GM23338 (cell line): ENCODE results near the gene TSPOAP1. TPM values are rescaled to one million over a fixed set of nuclear protein-coding genes. Genes with fewer than 3 reads are reported as not detected.

ENCODE experiments used
- ATAC-seq: fragments of 200-7000 bp; cut with Tn5 transposase; 3 replicates; pipeline ENCODE4 v1.9.1; 2020
- DNase-seq: peaks from one replicate; pipeline ENCODE4 v3.0.0-alpha.2; 2015; ENCODE audit warnings: low spot score
- H2AFZ ChIP-seq: fragments of 200-600 bp; sonication (generic); 2 replicates; pipeline ENCODE4 v1.8.0; 2016; ENCODE audit warnings: antibody characterized with exemption, mild to moderate bottlenecking, moderate library complexity
- H3F3A ChIP-seq: fragments of 200-600 bp; sonication (generic); replicated peaks from 2 replicates; pipeline ENCODE4 v1.8.0; 2017; ENCODE audit warnings: antibody characterized with exemption, mixed run types, low read depth
- H3K27ac ChIP-seq: fragments of 200-600 bp; sonication (generic); 2 replicates; pipeline ENCODE4 v1.6.1; 2016; ENCODE audit warnings: low read depth
- H3K27me3 ChIP-seq: fragments of 200-600 bp; sonication (generic); 2 replicates; pipeline ENCODE4 v1.8.0; 2016; ENCODE audit warnings: mild to moderate bottlenecking, mixed run types, moderate library complexity; ENCODE audit not compliant: insufficient read depth
- H3K36me3 ChIP-seq: fragments of 200-600 bp; sonication (generic); 2 replicates; pipeline ENCODE4 v1.8.0; 2016; ENCODE audit warnings: mild to moderate bottlenecking; ENCODE audit not compliant: insufficient read depth
- H3K4me1 ChIP-seq: fragments of 200-600 bp; sonication (generic); 2 replicates; pipeline ENCODE4 v1.8.0; 2016; ENCODE audit warnings: mild to moderate bottlenecking, moderate library complexity; ENCODE audit not compliant: insufficient read depth
- H3K4me2 ChIP-seq: fragments of 200-600 bp; sonication (generic); 2 replicates; pipeline ENCODE4 v1.7.1; 2017; ENCODE audit warnings: mixed run types
- H3K4me3 ChIP-seq: fragments of 200-600 bp; sonication (generic); 2 replicates; pipeline ENCODE4 v1.6.1; 2016; ENCODE audit warnings: mixed run types
- H3K79me2 ChIP-seq: fragments of 200-600 bp; sonication (generic); replicated peaks from 2 replicates; pipeline ENCODE4 v1.8.0; 2017; ENCODE audit warnings: mild to moderate bottlenecking; ENCODE audit not compliant: insufficient read depth
- H3K9me2 ChIP-seq: fragments of 200-600 bp; sonication (generic); 2 replicates; pipeline ENCODE4 v1.8.0; 2017; ENCODE audit not compliant: insufficient read depth
- H4K20me1 ChIP-seq: fragments of 200-600 bp; sonication (generic); replicated peaks from 2 replicates; pipeline ENCODE4 v1.8.0; 2017; ENCODE audit warnings: mild to moderate bottlenecking; ENCODE audit not compliant: insufficient read depth
- H3K27ac Mint-ChIP-seq: 2 replicates; pipeline ENCODE4 v1.8.0; 2020; ENCODE audit warnings: inconsistent platforms, mild to moderate bottlenecking, moderate library complexity, mixed read lengths
- H3K27me3 Mint-ChIP-seq: 3 replicates; pipeline ENCODE4 v1.8.0; 2022; ENCODE audit warnings: low read depth, mild to moderate bottlenecking, moderate library complexity, mixed read lengths, inconsistent platforms; ENCODE audit not compliant: insufficient read depth, poor library complexity
- H3K36me3 Mint-ChIP-seq: 3 replicates; pipeline ENCODE4 v1.8.0; 2021; ENCODE audit warnings: low read depth, mild to moderate bottlenecking, inconsistent platforms, moderate library complexity, mixed read lengths
- H3K4me1 Mint-ChIP-seq: 3 replicates; pipeline ENCODE4 v1.8.0; 2020; ENCODE audit warnings: mild to moderate bottlenecking, inconsistent platforms, mixed read lengths
- H3K4me3 Mint-ChIP-seq: 3 replicates; pipeline ENCODE4 v1.8.0; 2021; ENCODE audit warnings: moderate library complexity, mild to moderate bottlenecking, inconsistent platforms, mixed read lengths
- H3K9me3 Mint-ChIP-seq: 3 replicates; pipeline ENCODE4 v1.8.0; 2020; ENCODE audit warnings: moderate library complexity, mild to moderate bottlenecking, inconsistent platforms, mixed read lengths
- CREB1 ChIP-seq: fragments of 250-450 bp; sonication (Bioruptor Pico); IDR thresholded peaks from 2 replicates; pipeline ENCODE4 v1.5.0; 2020; ENCODE audit warnings: low read depth, mild to moderate bottlenecking, moderate library complexity
- EZH2 ChIP-seq: fragments of 200-600 bp; sonication (generic); IDR thresholded peaks from one replicate; pipeline ENCODE4 v1.8.0; 2017; ENCODE audit warnings: antibody characterized with exemption, mild to moderate bottlenecking, low read depth; ENCODE audit not compliant: unreplicated experiment
- EZH2phosphoT487 ChIP-seq: fragments of 200-600 bp; sonication (generic); IDR thresholded peaks from one replicate; pipeline ENCODE4 v1.8.1; 2018; ENCODE audit warnings: antibody characterized with exemption; ENCODE audit not compliant: unreplicated experiment
- JUNB ChIP-seq: IDR thresholded peaks from one replicate; pipeline ENCODE4 v1.6.1; 2016; ENCODE audit warnings: antibody characterized with exemption; ENCODE audit not compliant: unreplicated experiment
- NANOG ChIP-seq: IDR thresholded peaks from 2 replicates; pipeline ENCODE4 v1.6.1; 2016; ENCODE audit warnings: antibody characterized with exemption, borderline replicate concordance
- POLR2AphosphoS5 ChIP-seq: IDR thresholded peaks from 2 replicates; pipeline ENCODE4 v1.6.1; 2016; ENCODE audit warnings: antibody characterized with exemption, low read depth
- STAT1 ChIP-seq: IDR thresholded peaks from one replicate; pipeline ENCODE4 v1.6.1; 2016; ENCODE audit warnings: antibody characterized with exemption; ENCODE audit not compliant: unreplicated experiment
- ZNF114 ChIP-seq: fragments of 250-450 bp; sonication (Bioruptor Pico); IDR thresholded peaks from 2 replicates; pipeline ENCODE4 v1.5.0; 2020; ENCODE audit warnings: mild to moderate bottlenecking, moderate library complexity
- ZNF331 ChIP-seq: fragments of 250-450 bp; sonication (Bioruptor Pico); IDR thresholded peaks from 2 replicates; pipeline ENCODE4 v1.5.0; 2020; ENCODE audit warnings: low read depth, mild to moderate bottlenecking, moderate library complexity
- polyA plus RNA-seq: library from polyadenylated mRNA; unstranded; fragments of >200 nt; fragmentation: Nextera tagmentation; extraction: Ambion mirVana; gene quantifications from 2 replicates; pipeline ENCODE4 v1.2.1, GENCODE V29; 2016
- total RNA-seq: library from RNA; depleted of rRNA; stranded (reverse); fragments of >200 nt; shearing (Covaris generic); gene quantifications from 2 replicates; pipeline ENCODE4 v1.2.3, GENCODE V29; 2014
- TF ChIP-seq, protein P1 (sequence below): fragments of 250-450 bp; sonication (Bioruptor Pico); IDR thresholded peaks from 2 replicates; pipeline ENCODE4 v1.5.0; 2020; ENCODE audit warnings: mild to moderate bottlenecking, moderate library complexity
- TF ChIP-seq, protein P2 (sequence below): IDR thresholded peaks from one replicate; pipeline ENCODE4 v1.6.1; 2018; ENCODE audit warnings: antibody characterized with exemption; ENCODE audit not compliant: unreplicated experiment
- TF ChIP-seq, protein P3 (sequence below), 2 experiments: fragments of 200-600 bp in 1 of 2; sonication (generic) in 1 of 2; conservative IDR thresholded peaks; 2 replicates each; pipeline versions ENCODE4 v1.5.1 to v1.6.1; 2016 to 2017; ENCODE audit warnings: antibody characterized with exemption in 2 of 2, low read depth in 2 of 2, mild to moderate bottlenecking in 2 of 2, moderate library complexity in 1 of 2
- TF ChIP-seq, protein P4 (sequence below): IDR thresholded peaks from 2 replicates; pipeline ENCODE4 v1.6.1; 2016; ENCODE audit warnings: antibody characterized with exemption

Gene TSPOAP1
- total and polyA plus RNA-seq, 2 experiments from 2014 or later: 7.3 to 11.8 TPM

DNA sequence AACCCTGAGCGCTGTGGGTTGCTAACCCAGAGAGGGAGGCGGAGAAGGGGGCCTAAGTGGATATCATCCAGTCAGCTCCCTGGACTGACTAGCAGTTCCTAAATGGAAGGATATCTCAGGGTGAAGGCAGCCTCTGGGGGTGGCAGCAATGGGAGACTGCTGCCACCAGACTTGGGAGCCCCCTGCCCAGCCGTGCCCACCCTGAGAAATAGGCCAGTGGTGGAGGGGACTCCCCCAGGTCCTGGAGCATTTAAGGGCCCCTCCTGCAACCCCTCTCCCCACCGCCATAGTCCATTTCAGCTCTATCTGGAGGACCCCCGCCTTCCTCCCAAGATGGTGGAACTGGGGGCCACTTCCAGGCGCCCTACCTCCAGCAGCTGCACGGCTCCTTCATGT, 8.4 kb downstream of the TSPOAP1 start:
- no peaks in the 10 kb centered on the region for H4K20me1 ChIP-seq
- H3K27ac Mint-ChIP-seq: no peak overlapping the region
- H3K27ac ChIP-seq: no peak overlapping the region
- no peak overlapping the region for H3K4me3 Mint-ChIP-seq
- H3K36me3 Mint-ChIP-seq: no peaks in the 10 kb centered on the region
- peaks cover 19% of the 10 kb centered on the region for H3K27me3 Mint-ChIP-seq
- peaks cover 11% of the 10 kb centered on the region; the same call in 1 of the 2 replicates for H3K4me1 ChIP-seq
- no peak overlapping the region for H3K4me2 ChIP-seq
- H3K4me1 Mint-ChIP-seq: peaks cover 14% of the 10 kb centered on the region
- H3K4me3 ChIP-seq: no peak overlapping the region
- no peak overlapping the region for H2AFZ ChIP-seq
- peaks cover 19% of the 10 kb centered on the region for H3K27me3 ChIP-seq
- H3K36me3 ChIP-seq: no peaks in the 10 kb centered on the region
- no peak for ATAC-seq
- no peak for DNase-seq
- no peaks in the 10 kb centered on the region for H3K79me2 ChIP-seq
- TF ChIP-seq, protein P1, sequence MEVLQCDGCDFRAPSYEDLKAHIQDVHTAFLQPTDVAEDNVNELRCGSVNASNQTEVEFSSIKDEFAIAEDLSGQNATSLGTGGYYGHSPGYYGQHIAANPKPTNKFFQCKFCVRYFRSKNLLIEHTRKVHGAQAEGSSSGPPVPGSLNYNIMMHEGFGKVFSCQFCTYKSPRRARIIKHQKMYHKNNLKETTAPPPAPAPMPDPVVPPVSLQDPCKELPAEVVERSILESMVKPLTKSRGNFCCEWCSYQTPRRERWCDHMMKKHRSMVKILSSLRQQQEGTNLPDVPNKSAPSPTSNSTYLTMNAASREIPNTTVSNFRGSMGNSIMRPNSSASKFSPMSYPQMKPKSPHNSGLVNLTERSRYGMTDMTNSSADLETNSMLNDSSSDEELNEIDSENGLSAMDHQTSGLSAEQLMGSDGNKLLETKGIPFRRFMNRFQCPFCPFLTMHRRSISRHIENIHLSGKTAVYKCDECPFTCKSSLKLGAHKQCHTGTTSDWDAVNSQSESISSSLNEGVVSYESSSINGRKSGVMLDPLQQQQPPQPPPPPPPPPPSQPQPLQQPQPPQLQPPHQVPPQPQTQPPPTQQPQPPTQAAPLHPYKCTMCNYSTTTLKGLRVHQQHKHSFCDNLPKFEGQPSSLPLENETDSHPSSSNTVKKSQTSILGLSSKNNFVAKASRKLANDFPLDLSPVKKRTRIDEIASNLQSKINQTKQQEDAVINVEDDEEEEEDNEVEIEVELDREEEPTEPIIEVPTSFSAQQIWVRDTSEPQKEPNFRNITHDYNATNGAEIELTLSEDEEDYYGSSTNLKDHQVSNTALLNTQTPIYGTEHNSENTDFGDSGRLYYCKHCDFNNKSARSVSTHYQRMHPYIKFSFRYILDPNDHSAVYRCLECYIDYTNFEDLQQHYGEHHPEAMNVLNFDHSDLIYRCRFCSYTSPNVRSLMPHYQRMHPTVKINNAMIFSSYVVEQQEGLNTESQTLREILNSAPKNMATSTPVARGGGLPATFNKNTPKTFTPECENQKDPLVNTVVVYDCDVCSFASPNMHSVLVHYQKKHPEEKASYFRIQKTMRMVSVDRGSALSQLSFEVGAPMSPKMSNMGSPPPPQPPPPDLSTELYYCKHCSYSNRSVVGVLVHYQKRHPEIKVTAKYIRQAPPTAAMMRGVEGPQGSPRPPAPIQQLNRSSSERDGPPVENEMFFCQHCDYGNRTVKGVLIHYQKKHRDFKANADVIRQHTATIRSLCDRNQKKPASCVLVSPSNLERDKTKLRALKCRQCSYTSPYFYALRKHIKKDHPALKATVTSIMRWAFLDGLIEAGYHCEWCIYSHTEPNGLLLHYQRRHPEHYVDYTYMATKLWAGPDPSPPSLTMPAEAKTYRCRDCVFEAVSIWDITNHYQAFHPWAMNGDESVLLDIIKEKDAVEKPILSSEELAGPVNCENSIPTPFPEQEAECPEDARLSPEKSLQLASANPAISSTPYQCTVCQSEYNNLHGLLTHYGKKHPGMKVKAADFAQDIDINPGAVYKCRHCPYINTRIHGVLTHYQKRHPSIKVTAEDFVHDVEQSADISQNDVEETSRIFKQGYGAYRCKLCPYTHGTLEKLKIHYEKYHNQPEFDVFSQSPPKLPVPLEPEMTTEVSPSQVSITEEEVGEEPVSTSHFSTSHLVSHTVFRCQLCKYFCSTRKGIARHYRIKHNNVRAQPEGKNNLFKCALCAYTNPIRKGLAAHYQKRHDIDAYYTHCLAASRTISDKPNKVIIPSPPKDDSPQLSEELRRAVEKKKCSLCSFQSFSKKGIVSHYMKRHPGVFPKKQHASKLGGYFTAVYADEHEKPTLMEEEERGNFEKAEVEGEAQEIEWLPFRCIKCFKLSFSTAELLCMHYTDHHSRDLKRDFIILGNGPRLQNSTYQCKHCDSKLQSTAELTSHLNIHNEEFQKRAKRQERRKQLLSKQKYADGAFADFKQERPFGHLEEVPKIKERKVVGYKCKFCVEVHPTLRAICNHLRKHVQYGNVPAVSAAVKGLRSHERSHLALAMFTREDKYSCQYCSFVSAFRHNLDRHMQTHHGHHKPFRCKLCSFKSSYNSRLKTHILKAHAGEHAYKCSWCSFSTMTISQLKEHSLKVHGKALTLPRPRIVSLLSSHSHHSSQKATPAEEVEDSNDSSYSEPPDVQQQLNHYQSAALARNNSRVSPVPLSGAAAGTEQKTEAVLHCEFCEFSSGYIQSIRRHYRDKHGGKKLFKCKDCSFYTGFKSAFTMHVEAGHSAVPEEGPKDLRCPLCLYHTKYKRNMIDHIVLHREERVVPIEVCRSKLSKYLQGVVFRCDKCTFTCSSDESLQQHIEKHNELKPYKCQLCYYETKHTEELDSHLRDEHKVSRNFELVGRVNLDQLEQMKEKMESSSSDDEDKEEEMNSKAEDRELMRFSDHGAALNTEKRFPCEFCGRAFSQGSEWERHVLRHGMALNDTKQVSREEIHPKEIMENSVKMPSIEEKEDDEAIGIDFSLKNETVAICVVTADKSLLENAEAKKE: no peak
- TF ChIP-seq JUNB (no peak), ZNF331 (CRISPR knock-in tag) (no peak), CREB1 (no peak), NANOG (no peak), STAT1 (no peak), ZNF114 (CRISPR knock-in tag) (no peak), POLR2AphosphoS5 (no peak), EZH2 (no peak), EZH2phosphoT487 (no peak)
- TF ChIP-seq, protein P2, sequence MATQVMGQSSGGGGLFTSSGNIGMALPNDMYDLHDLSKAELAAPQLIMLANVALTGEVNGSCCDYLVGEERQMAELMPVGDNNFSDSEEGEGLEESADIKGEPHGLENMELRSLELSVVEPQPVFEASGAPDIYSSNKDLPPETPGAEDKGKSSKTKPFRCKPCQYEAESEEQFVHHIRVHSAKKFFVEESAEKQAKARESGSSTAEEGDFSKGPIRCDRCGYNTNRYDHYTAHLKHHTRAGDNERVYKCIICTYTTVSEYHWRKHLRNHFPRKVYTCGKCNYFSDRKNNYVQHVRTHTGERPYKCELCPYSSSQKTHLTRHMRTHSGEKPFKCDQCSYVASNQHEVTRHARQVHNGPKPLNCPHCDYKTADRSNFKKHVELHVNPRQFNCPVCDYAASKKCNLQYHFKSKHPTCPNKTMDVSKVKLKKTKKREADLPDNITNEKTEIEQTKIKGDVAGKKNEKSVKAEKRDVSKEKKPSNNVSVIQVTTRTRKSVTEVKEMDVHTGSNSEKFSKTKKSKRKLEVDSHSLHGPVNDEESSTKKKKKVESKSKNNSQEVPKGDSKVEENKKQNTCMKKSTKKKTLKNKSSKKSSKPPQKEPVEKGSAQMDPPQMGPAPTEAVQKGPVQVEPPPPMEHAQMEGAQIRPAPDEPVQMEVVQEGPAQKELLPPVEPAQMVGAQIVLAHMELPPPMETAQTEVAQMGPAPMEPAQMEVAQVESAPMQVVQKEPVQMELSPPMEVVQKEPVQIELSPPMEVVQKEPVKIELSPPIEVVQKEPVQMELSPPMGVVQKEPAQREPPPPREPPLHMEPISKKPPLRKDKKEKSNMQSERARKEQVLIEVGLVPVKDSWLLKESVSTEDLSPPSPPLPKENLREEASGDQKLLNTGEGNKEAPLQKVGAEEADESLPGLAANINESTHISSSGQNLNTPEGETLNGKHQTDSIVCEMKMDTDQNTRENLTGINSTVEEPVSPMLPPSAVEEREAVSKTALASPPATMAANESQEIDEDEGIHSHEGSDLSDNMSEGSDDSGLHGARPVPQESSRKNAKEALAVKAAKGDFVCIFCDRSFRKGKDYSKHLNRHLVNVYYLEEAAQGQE: no peak
- TF ChIP-seq, protein P3, sequence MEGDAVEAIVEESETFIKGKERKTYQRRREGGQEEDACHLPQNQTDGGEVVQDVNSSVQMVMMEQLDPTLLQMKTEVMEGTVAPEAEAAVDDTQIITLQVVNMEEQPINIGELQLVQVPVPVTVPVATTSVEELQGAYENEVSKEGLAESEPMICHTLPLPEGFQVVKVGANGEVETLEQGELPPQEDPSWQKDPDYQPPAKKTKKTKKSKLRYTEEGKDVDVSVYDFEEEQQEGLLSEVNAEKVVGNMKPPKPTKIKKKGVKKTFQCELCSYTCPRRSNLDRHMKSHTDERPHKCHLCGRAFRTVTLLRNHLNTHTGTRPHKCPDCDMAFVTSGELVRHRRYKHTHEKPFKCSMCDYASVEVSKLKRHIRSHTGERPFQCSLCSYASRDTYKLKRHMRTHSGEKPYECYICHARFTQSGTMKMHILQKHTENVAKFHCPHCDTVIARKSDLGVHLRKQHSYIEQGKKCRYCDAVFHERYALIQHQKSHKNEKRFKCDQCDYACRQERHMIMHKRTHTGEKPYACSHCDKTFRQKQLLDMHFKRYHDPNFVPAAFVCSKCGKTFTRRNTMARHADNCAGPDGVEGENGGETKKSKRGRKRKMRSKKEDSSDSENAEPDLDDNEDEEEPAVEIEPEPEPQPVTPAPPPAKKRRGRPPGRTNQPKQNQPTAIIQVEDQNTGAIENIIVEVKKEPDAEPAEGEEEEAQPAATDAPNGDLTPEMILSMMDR (conservative IDR thresholded peaks at IDR 0.05; ENCODE audit: low read depth in 2 of 2): no peak
- TF ChIP-seq, protein P4, sequence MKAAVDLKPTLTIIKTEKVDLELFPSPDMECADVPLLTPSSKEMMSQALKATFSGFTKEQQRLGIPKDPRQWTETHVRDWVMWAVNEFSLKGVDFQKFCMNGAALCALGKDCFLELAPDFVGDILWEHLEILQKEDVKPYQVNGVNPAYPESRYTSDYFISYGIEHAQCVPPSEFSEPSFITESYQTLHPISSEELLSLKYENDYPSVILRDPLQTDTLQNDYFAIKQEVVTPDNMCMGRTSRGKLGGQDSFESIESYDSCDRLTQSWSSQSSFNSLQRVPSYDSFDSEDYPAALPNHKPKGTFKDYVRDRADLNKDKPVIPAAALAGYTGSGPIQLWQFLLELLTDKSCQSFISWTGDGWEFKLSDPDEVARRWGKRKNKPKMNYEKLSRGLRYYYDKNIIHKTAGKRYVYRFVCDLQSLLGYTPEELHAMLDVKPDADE: no peak
- no peaks in the 10 kb centered on the region for H3K9me2 ChIP-seq
- H3K9me3 Mint-ChIP-seq: no peaks in the 10 kb centered on the region; the same call in 2 of the 3 replicates
- H3F3A ChIP-seq: no peaks in the 10 kb centered on the region
